K562 (cell line): ENCODE results near the gene TCIRG1. TPM values are rescaled to one million over a fixed set of nuclear protein-coding genes. Genes with fewer than 3 reads are reported as not detected.
A peak's percentile ranks its signal among the peaks of the same experiment; 100 is the strongest.

Experiments
- ATAC-seq: fragments of 200-7000 bp; cut with Tn5 transposase; 3 replicates; pipeline ENCODE4 v1.9.1; 2020; ENCODE audit warnings: moderate library complexity
- BruUV-seq: library from RNA; stranded (reverse); fragments of 400-500 nt; replicated peaks from 2 replicates; lab custom pipeline; 2021; lab: Mats Ljungman, UMichigan
- CTCF ChIA-PET: fragments of 300-600 bp; formaldehyde crosslinking; extraction: SDS; loops from one replicate; lab custom pipeline; 2021; ENCODE audit warnings: low intra/inter-chr PET ratio; lab: Yijun Ruan, JAX
- POLR2A ChIA-PET: fragments of 300-600, 350-650 bp; sonication (Branson Sonifier 250); formaldehyde crosslinking; extraction: SDS; loops from one replicate; lab custom pipeline; 2021; ENCODE audit warnings: antibody characterized with exemption, inconsistent platforms; lab: Yijun Ruan, JAX
- DNase-seq, 4 experiments: peaks; one replicate each; pipeline versions ENCODE4 v3.0.0 to v3.0.0-alpha.2; 2011 to 2018; ENCODE audit warnings: low spot score in 3 of 4, mixed read lengths in 3 of 4; ENCODE audit errors: extremely low read depth in 1 of 4
- FAIRE-seq: peaks from 2 replicates; lab custom pipeline; 2011; peaks lifted over from hg19 to GRCh38; lab: Jason Lieb, UNC
- H2AFZ ChIP-seq: 2 replicates; pipeline ENCODE4 v1.6.0; 2011; ENCODE audit warnings: low read depth, low read length, control low read depth, inconsistent platforms
- H3K27ac ChIP-seq: fragments of 200-600 bp; 3 replicates; pipeline ENCODE4 v1.8.0; 2011; ENCODE audit warnings: low read depth, mild to moderate bottlenecking, control low read depth, inconsistent platforms, low read length, moderate library complexity, mixed read lengths; ENCODE audit errors: extremely low read depth
- H3K27me3 ChIP-seq, 2 experiments: fragments of 300-600 bp in 1 of 2; 2 replicates in 1 of 2; 3 replicates in 1 of 2; pipeline versions ENCODE4 v1.6.0 to v1.8.0; 2011; ENCODE audit warnings: inconsistent platforms in 2 of 2, low read length in 2 of 2, mild to moderate bottlenecking in 1 of 2, mixed read lengths in 1 of 2, moderate library complexity in 1 of 2; ENCODE audit not compliant: control insufficient read depth in 2 of 2, insufficient read depth in 2 of 2
- H3K36me3 ChIP-seq: fragments of 300-600 bp; 3 replicates; pipeline ENCODE4 v1.8.0; 2011; ENCODE audit warnings: mild to moderate bottlenecking, low read length, inconsistent platforms; ENCODE audit not compliant: control insufficient read depth, insufficient read depth
- H3K4me1 ChIP-seq, 2 experiments: fragments of 200-600 bp in 1 of 2; replicated peaks in 1 of 2; 2 replicates in 1 of 2; 3 replicates in 1 of 2; pipeline versions ENCODE4 v1.5.1 to v1.8.0; 2011; ENCODE audit warnings: inconsistent platforms in 2 of 2, low read length in 2 of 2, mild to moderate bottlenecking in 1 of 2, mixed read lengths in 1 of 2, moderate library complexity in 1 of 2; ENCODE audit not compliant: control insufficient read depth in 2 of 2, insufficient read depth in 2 of 2
- H3K4me2 ChIP-seq: 2 replicates; pipeline ENCODE4 v1.6.1; 2011; ENCODE audit warnings: low read length, control low read depth, inconsistent platforms, mixed read lengths; ENCODE audit not compliant: insufficient read depth
- H3K4me3 ChIP-seq: fragments of 200-600 bp; sonication (generic), shearing (Covaris generic); 2 replicates; pipeline ENCODE4 v1.5.1; 2016; ENCODE audit warnings: control low read depth, inconsistent platforms
- H3K79me2 ChIP-seq: fragments of 200-600 bp; 3 replicates; pipeline ENCODE4 v1.8.0; 2011; ENCODE audit warnings: low read length, inconsistent platforms; ENCODE audit not compliant: control insufficient read depth, insufficient read depth
- H3K9ac ChIP-seq, 2 experiments: 2 replicates each; pipeline versions ENCODE4 v1.6.0 to v1.6.1; 2011; ENCODE audit warnings: low read depth in 2 of 2, low read length in 2 of 2, control low read depth in 1 of 2, inconsistent platforms in 1 of 2, mild to moderate bottlenecking in 1 of 2, mixed read lengths in 1 of 2; ENCODE audit not compliant: insufficient read depth in 1 of 2
- H3K9me1 ChIP-seq: one replicate; pipeline ENCODE4 v1.6.0; 2011; ENCODE audit warnings: inconsistent platforms, mild to moderate bottlenecking, low read length, moderate library complexity; ENCODE audit not compliant: control insufficient read depth, insufficient read depth
- H3K9me3 ChIP-seq: replicated peaks from 2 replicates; pipeline ENCODE4 v1.5.1; 2011; ENCODE audit warnings: low read depth, low read length, inconsistent platforms; ENCODE audit not compliant: control insufficient read depth, insufficient read depth
- H4K20me1 ChIP-seq: replicated peaks from 2 replicates; pipeline ENCODE4 v1.6.1; 2011; ENCODE audit warnings: low read length, inconsistent platforms, mixed read lengths; ENCODE audit not compliant: control insufficient read depth, insufficient read depth
- EHMT2 ChIP-seq: fragments of 450-650 bp; IDR thresholded peaks from 2 replicates; pipeline ENCODE4 v1.6.1; 2018; ENCODE audit warnings: antibody characterized with exemption
- ERF ChIP-seq: fragments of 450-650 bp; formaldehyde crosslinking; IDR thresholded peaks from 2 replicates; pipeline ENCODE4 v1.4.0; 2020; ENCODE audit warnings: mild to moderate bottlenecking, mixed read lengths
- HDGF ChIP-seq: fragments of 450-650 bp; IDR thresholded peaks from 2 replicates; pipeline ENCODE4 v1.6.1; 2016
- PCBP1 ChIP-seq: fragments of 200-400 bp; formaldehyde crosslinking; IDR thresholded peaks from 2 replicates; pipeline ENCODE4 v1.6.1; 2018; ENCODE audit warnings: mild to moderate bottlenecking, low read depth, low read length; ENCODE audit not compliant: poor library complexity, severe bottlenecking
- RB1 ChIP-seq: fragments of 450-650 bp; IDR thresholded peaks from 2 replicates; pipeline ENCODE4 v1.6.1; 2017; ENCODE audit warnings: low read depth, mild to moderate bottlenecking
- SRF ChIP-seq, 2 experiments: fragments of 250-450, 450-650 bp in 1 of 2; sonication (Bioruptor Pico) in 1 of 2; sonication (generic) in 1 of 2; formaldehyde crosslinking; IDR thresholded peaks; 2 replicates each; pipeline versions ENCODE4 v1.5.0 to v1.5.1; 2020 to 2022; ENCODE audit warnings: mild to moderate bottlenecking in 1 of 2, missing genetic modification reagents in 1 of 2
- TCF15 ChIP-seq: fragments of 250-450 bp; sonication (Bioruptor Pico); IDR thresholded peaks from 2 replicates; pipeline ENCODE4 v1.8.0; 2022; ENCODE audit warnings: moderate library complexity, mild to moderate bottlenecking, inconsistent platforms
- ZBTB17 ChIP-seq: fragments of 450-650 bp; formaldehyde crosslinking; IDR thresholded peaks from 2 replicates; pipeline ENCODE4 v1.4.0; 2020; ENCODE audit warnings: mild to moderate bottlenecking
- ZNF12 ChIP-seq: sonication (generic); formaldehyde crosslinking; IDR thresholded peaks from 2 replicates; pipeline ENCODE4 v1.4.0; 2020; ENCODE audit warnings: mild to moderate bottlenecking, missing genetic modification reagents
- ZNF431 ChIP-seq: sonication (generic); formaldehyde crosslinking; IDR thresholded peaks from 2 replicates; pipeline ENCODE4 v1.8.0; 2022; ENCODE audit warnings: mild to moderate bottlenecking, missing genetic modification reagents
- ZNF717 ChIP-seq: fragments of 250-450 bp; sonication (Bioruptor Pico); IDR thresholded peaks from 2 replicates; pipeline ENCODE4 v1.5.0; 2021
- ZNF740 ChIP-seq, 3 experiments: fragments of 200-800 bp in 1 of 3; sonication (Bioruptor generic) in 1 of 3; sonication (generic) in 1 of 3; formaldehyde crosslinking in 1 of 3; IDR thresholded peaks; 2 replicates each; pipeline versions ENCODE4 v1.6.1 to v1.8.0; 2016 to 2022; ENCODE audit warnings: mild to moderate bottlenecking in 2 of 3, missing compliant biosample characterization in 2 of 3, missing genetic modification characterization in 2 of 3, missing genetic modification reagents in 1 of 3
- ZNF780A ChIP-seq: fragments of 250-450 bp; sonication (Bioruptor Pico); IDR thresholded peaks from 2 replicates; pipeline ENCODE4 v1.5.0; 2021; ENCODE audit warnings: mild to moderate bottlenecking
- WGBS: fragments of 100-300 bp; shearing (Covaris generic); methylation state at CpG from one replicate; pipeline ENCODE4 v1.1.6; 2016; ENCODE audit warnings: low coverage, mixed read lengths; ENCODE audit not compliant: insufficient coverage; ENCODE audit errors: missing lambda C conversion rate; 5-methylcytosine and 5-hydroxymethylcytosine counted together
- in situ Hi-C: fragments of 300-500 bp; cut with MboI; formaldehyde crosslinking; loops from 4 replicates; pipeline ENCODE4 v1.15.0; 2018; ENCODE audit warnings: inconsistent platforms, mixed read lengths
- intact Hi-C: fragments of 100-400 bp; cut with micrococcal nuclease; formaldehyde crosslinking; loops from 2 replicates; pipeline ENCODE4 v1.14.2; 2022
- polyA plus RNA-seq, 8 experiments: library from polyadenylated mRNA; depleted of rRNA in 4 of 8; stranded (reverse) in 5 of 8; unstranded in 3 of 8; fragments of >200 nt; fragmentation: Nextera tagmentation in 2 of 8; fragmentation: Illumina TruSeq in 1 of 8; extraction: Ambion mirVana in 2 of 8; extraction: Trizol in 1 of 8; gene quantifications; 2 replicates each; pipeline versions ENCODE4 v1.2.1 to v1.2.3, GENCODE V29; 2011 to 2014; ENCODE audit warnings: inconsistent platforms in 1 of 8, missing spikeins in 1 of 8
- total RNA-seq, 7 experiments: library from RNA; depleted of rRNA in 6 of 7; stranded (reverse); fragments of >200 nt in 6 of 7; fragmentation: Illumina TruSeq in 2 of 7; extraction: Trizol in 2 of 7; gene quantifications; 2 replicates each; pipeline versions ENCODE4 v1.2.1 to v1.2.3, GENCODE V29; 2011 to 2021; ENCODE audit warnings: low replicate concordance in 1 of 7
- TF ChIP-seq, protein P1 (sequence below): fragments of 200-800 bp; sonication (Bioruptor generic); IDR thresholded peaks from 2 replicates; pipeline ENCODE4 v1.6.1; 2016; ENCODE audit warnings: missing genetic modification characterization, missing compliant biosample characterization

The TCIRG1 gene
- total and polyA plus RNA-seq, 9 of the 15 experiments (the other 6 are each of a cell fraction or from before 2014, with no cell fraction given) = 0.49 to 143 (median 24.4) TPM

- Histone ChIP-seq H3K9ac (peak overlapping the region; percentile 69 to 90; a peak in 3 of 4 replicates), H3K27ac (peak overlapping the region; percentile 90), H4K20me1 (peaks cover 4% of the 10 kb centered on the region; the same call in 1 of the 2 replicates), H2AFZ (peak overlapping the region; percentile 56), H3K27me3 (no peaks in the 10 kb centered on the region), H3K36me3 (peaks cover 60% of the 10 kb centered on the region; the same call in 2 of the 3 replicates), H3K4me2 (peak overlapping the region; percentile 57), H3K4me1 (peaks cover 38 to 77% of the 10 kb centered on the region in 2 experiments), H3K9me1 (no peaks in the 10 kb centered on the region), H3K9me3 (no peaks in the 10 kb centered on the region), H3K79me2 (peaks cover 37% of the 10 kb centered on the region), H3K4me3 (peak overlapping the region; percentile 14; the same call in 1 of the 2 replicates)
- intact Hi-C loops (no loop called here), in situ Hi-C loops (no loop called here)
- FAIRE-seq (no peak), ATAC-seq (peak; percentile 4; the same call in 2 of the 3 replicates), DNase-seq (peak; percentile 44 to 59 (median 53))
- POLR2A ChIA-PET = interaction anchor here (0.7 to 4.9 kb wide), 7 partner anchors 10 to 334 kb away, joined by 3 to 55 read pairs (median 4); no protein-coding TSS in a partner anchor
- no TSS peak for BruUV-seq
- 20% methylated on average over 8 of the region's 8 CpGs for WGBS
- 0 out of 4 replicates have a peak, but pooled peaks of 1 of the 2 experiments have one; percentile 3 for TF ChIP-seq SRF (CRISPR knock-in tag; IDR thresholded peaks at IDR 0.05)
- TF ChIP-seq PCBP1 = peak; percentile 21
- 0 out of 2 replicates have a peak, but pooled peaks have one; percentile 22 for TF ChIP-seq HDGF
- TF ChIP-seq ZNF12 (CRISPR knock-in tag) = 0 out of 2 replicates have a peak, but pooled peaks have one; percentile 37
- TF ChIP-seq TCF15 = no peak
- TF ChIP-seq ZNF717 (CRISPR knock-in tag) = 0 out of 2 replicates have a peak, but pooled peaks have one; percentile 79
- 0 out of 2 replicates have a peak, but pooled peaks have one; percentile 22 for TF ChIP-seq ERF (CRISPR knock-in tag)
- no peak for TF ChIP-seq ZNF740 (CRISPR knock-in tag; IDR thresholded peaks at IDR 0.05)
- peak in 1 of 2 experiments; percentile 52; a peak in 1 of 4 replicates for TF ChIP-seq ZNF740 (tag; IDR thresholded peaks at IDR 0.05)
- 0 out of 2 replicates have a peak, but pooled peaks have one; percentile 49 for TF ChIP-seq ZNF780A (CRISPR knock-in tag)
- 0 out of 2 replicates have a peak, but pooled peaks have one; percentile 46 for TF ChIP-seq ZNF431 (CRISPR knock-in tag)
- TF ChIP-seq, protein P1, sequence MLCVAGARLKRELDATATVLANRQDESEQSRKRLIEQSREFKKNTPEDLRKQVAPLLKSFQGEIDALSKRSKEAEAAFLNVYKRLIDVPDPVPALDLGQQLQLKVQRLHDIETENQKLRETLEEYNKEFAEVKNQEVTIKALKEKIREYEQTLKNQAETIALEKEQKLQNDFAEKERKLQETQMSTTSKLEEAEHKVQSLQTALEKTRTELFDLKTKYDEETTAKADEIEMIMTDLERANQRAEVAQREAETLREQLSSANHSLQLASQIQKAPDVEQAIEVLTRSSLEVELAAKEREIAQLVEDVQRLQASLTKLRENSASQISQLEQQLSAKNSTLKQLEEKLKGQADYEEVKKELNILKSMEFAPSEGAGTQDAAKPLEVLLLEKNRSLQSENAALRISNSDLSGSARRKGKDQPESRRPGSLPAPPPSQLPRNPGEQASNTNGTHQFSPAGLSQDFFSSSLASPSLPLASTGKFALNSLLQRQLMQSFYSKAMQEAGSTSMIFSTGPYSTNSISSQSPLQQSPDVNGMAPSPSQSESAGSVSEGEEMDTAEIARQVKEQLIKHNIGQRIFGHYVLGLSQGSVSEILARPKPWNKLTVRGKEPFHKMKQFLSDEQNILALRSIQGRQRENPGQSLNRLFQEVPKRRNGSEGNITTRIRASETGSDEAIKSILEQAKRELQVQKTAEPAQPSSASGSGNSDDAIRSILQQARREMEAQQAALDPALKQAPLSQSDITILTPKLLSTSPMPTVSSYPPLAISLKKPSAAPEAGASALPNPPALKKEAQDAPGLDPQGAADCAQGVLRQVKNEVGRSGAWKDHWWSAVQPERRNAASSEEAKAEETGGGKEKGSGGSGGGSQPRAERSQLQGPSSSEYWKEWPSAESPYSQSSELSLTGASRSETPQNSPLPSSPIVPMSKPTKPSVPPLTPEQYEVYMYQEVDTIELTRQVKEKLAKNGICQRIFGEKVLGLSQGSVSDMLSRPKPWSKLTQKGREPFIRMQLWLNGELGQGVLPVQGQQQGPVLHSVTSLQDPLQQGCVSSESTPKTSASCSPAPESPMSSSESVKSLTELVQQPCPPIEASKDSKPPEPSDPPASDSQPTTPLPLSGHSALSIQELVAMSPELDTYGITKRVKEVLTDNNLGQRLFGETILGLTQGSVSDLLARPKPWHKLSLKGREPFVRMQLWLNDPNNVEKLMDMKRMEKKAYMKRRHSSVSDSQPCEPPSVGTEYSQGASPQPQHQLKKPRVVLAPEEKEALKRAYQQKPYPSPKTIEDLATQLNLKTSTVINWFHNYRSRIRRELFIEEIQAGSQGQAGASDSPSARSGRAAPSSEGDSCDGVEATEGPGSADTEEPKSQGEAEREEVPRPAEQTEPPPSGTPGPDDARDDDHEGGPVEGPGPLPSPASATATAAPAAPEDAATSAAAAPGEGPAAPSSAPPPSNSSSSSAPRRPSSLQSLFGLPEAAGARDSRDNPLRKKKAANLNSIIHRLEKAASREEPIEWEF = 0 out of 2 replicates have a peak, but pooled peaks have one; percentile 25
- TF ChIP-seq RB1 = no peak
- TF ChIP-seq ZBTB17 (CRISPR knock-in tag) = 0 out of 2 replicates have a peak, but pooled peaks have one; percentile 37
- no peak for TF ChIP-seq EHMT2
- CTCF ChIA-PET = no interaction called here
Measured at GRCh38 chr11:68043029-68043348, 4.2 kb downstream of the TCIRG1 start.
